Mesenteric fat pad (tissue), 1 donor: ENCODE data around the gene ADCY2. TPM values are rescaled to one million over a fixed set of nuclear protein-coding genes. Genes with fewer than 3 reads are reported as not detected.

Experiments used
- DNase-seq: peaks from one replicate; pipeline ENCODE4 v3.0.0-alpha.2; 2020; ENCODE audit warnings: low spot score
- total RNA-seq: library from RNA; stranded (reverse); fragmentation: NEBNext Ultra II Directional; extraction: Animal tissue kit (Norgen Biotek cat#: 25700); gene quantifications from one replicate; pipeline ENCODE4 v1.2.1, GENCODE V29; 2021
- donor health status: DM: yes; HTN: yes; CAD: no.

Gene ADCY2
- total RNA-seq, 1 donor from 2014 or later: 1.2 TPM

GRCh38 chr5:7437836-7438235 lies 41.9 kb downstream of the ADCY2 start:
- DNase-seq: no peak

- no peak for DNase-seq
These were observed 49.1 kb downstream of the ADCY2 start for GRCh38 chr5:7445068-7445467.

GRCh38 chr5:7445831-7446230 lies 49.9 kb downstream of the ADCY2 start:
- no peak for DNase-seq

GRCh38 chr5:7446913-7447312 lies 51.0 kb downstream of the ADCY2 start:
- no peak for DNase-seq

- DNase-seq: no peak
These were observed 58.0 kb downstream of the ADCY2 start for GRCh38 chr5:7453947-7454346.

- no peak for DNase-seq
These were observed 60.3 kb downstream of the ADCY2 start for GRCh38 chr5:7456206-7456605.

GRCh38 chr5:7461371-7461770 lies 65.4 kb downstream of the ADCY2 start:
- DNase-seq: no peak

- DNase-seq: no peak
These were observed 66.8 kb downstream of the ADCY2 start for GRCh38 chr5:7462758-7463157.

- no peak for DNase-seq
These were observed 68.2 kb downstream of the ADCY2 start for GRCh38 chr5:7464182-7464581.

- DNase-seq: no peak
These were observed 71.2 kb downstream of the ADCY2 start for GRCh38 chr5:7467179-7467578.

GRCh38 chr5:7468742-7469141 lies 72.8 kb downstream of the ADCY2 start:
- DNase-seq: no peak

- DNase-seq: no peak
These were observed 75.8 kb downstream of the ADCY2 start for GRCh38 chr5:7471710-7472109.

GRCh38 chr5:7473115-7473514 lies 77.2 kb downstream of the ADCY2 start:
- DNase-seq: no peak

- DNase-seq: no peak
These were observed 77.8 kb downstream of the ADCY2 start for GRCh38 chr5:7473668-7474215.

- DNase-seq: no peak
These were observed 79.0 kb downstream of the ADCY2 start for GRCh38 chr5:7474821-7475403.

GRCh38 chr5:7478459-7478858 lies 82.5 kb downstream of the ADCY2 start:
- DNase-seq: no peak

GRCh38 chr5:7488734-7489133 lies 92.8 kb downstream of the ADCY2 start:
- no peak for DNase-seq

- no peak for DNase-seq
These were observed 96.4 kb downstream of the ADCY2 start for GRCh38 chr5:7492371-7492770.

GRCh38 chr5:7493081-7493480 lies 97.1 kb downstream of the ADCY2 start:
- no peak for DNase-seq

- no peak for DNase-seq
These were observed 97.7 kb downstream of the ADCY2 start for GRCh38 chr5:7493622-7494021.

- DNase-seq: no peak
These were observed 98.7 kb downstream of the ADCY2 start for GRCh38 chr5:7494481-7495130.

- no peak for DNase-seq
These were observed 99.2 kb downstream of the ADCY2 start for GRCh38 chr5:7495131-7495517.

- no peak for DNase-seq
These were observed 104.3 kb downstream of the ADCY2 start for GRCh38 chr5:7500256-7500655.
